Upper lobe of right lung (tissue), 1 donor: Measurements from ENCODE around the gene CYP24A1. TPM values are rescaled to one million over a fixed set of nuclear protein-coding genes. Genes with fewer than 3 reads are reported as not detected.
"Not testable (repeated sequence)": the region's sequence is repeated elsewhere in the genome, so short reads cannot be mapped to it uniquely, and the experiment has no call there.

ENCODE experiments used
- ATAC-seq: fragments of 200-7000 bp; cut with Tn5 transposase; one replicate; pipeline ENCODE4 v1.9.1; 2020; ENCODE audit warnings: mild to moderate bottlenecking, moderate library complexity
- DNase-seq: peaks from one replicate; pipeline ENCODE4 v3.0.0-alpha.2; 2020
- H3K27ac ChIP-seq: fragments of 200-600 bp; one replicate; pipeline ENCODE4 v1.8.0; 2022
- H3K27me3 ChIP-seq: fragments of 200-600 bp; one replicate; pipeline ENCODE4 v1.8.0; 2022; ENCODE audit warnings: mild to moderate bottlenecking
- H3K36me3 ChIP-seq: fragments of 200-600 bp; one replicate; pipeline ENCODE4 v1.8.0; 2022
- H3K4me1 ChIP-seq: fragments of 200-600 bp; one replicate; pipeline ENCODE4 v1.8.0; 2022
- H3K4me3 ChIP-seq: fragments of 200-600 bp; one replicate; pipeline ENCODE4 v1.8.0; 2022; ENCODE audit warnings: mild to moderate bottlenecking
- H3K9me3 ChIP-seq: fragments of 200-600 bp; one replicate; pipeline ENCODE4 v1.8.0; 2022
- CTCF ChIP-seq: fragments of 200-600 bp; IDR thresholded peaks from one replicate; pipeline ENCODE4 v1.8.0; 2022; ENCODE audit warnings: antibody characterized with exemption
- intact Hi-C: fragments of 100-400 bp; cut with DNase I; formaldehyde crosslinking; loops from one replicate; pipeline ENCODE4 v1.11.0; 2022
- total RNA-seq: library from RNA; stranded (reverse); fragmentation: NEBNext Ultra II Directional; extraction: Animal tissue kit (Norgen Biotek cat#: 25700); gene quantifications from one replicate; pipeline ENCODE4 v1.2.1, GENCODE V29; 2021
- donor health status: DM: no; HTN: yes; CAD: no; lungs with severe emphysema.

CYP24A1 gene
- total RNA-seq, 1 donor from 2014 or later, result 0.17 TPM

- TF ChIP-seq CTCF, result no peak
- intact Hi-C loops, result no loop called here
- ATAC-seq (no peak), DNase-seq (no peak)
- no peaks in the 10 kb centered on the region for H3K27me3 ChIP-seq
- H3K9me3 ChIP-seq, result no peaks in the 10 kb centered on the region
- H3K36me3 ChIP-seq, result no peaks in the 10 kb centered on the region
- H3K4me3 ChIP-seq, result no peak overlapping the region
- H3K27ac ChIP-seq, result no peak overlapping the region
- H3K4me1 ChIP-seq, result peaks cover 14% of the 10 kb centered on the region
These were observed 44.4 kb downstream of the CYP24A1 start for GRCh38 chr20:54129350-54129749.

DNA sequence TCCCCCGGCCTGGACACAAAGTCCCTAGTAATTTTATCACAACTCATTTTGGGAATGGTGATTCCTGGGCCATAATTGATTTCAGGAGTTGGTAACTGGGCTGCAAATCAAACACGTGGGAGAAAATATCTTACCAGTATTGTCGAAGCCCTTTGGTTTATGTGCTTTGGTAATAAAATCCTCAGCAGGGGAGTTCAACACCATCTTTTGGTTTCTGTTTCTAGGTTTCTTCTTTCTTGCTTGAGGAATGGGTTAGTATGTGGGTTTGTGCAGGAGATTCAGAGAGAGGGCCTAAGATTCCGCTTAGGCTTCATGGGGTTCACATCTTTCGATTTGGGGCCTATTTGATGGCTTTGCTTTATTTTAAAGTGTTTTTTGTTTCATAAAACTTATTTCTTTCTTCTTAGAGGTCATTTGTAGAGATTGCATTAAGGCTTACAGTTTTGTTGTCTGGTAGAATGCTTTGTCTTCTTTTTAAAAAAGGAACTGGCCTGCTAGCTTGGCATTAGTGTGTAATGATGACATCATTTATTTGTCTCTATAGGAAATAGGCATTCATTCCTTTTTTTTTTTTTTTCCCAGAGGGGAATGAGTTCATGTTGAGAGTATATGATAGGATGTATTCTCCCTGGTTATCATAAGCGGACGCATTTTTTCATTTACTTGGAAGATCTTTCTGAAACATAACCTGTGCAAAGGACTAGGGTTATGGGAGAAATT is 45.8 kb downstream of the CYP24A1 start:
- no peaks in the 10 kb centered on the region for H3K36me3 ChIP-seq
- no peaks in the 10 kb centered on the region for H3K9me3 ChIP-seq
- no peak for TF ChIP-seq CTCF
- H3K4me1 ChIP-seq, result peaks cover 9% of the 10 kb centered on the region
- no peak overlapping the region for H3K4me3 ChIP-seq
- DNase-seq (no peak), ATAC-seq (no peak)
- intact Hi-C loops, result no loop called here
- no peaks in the 10 kb centered on the region for H3K27me3 ChIP-seq
- H3K27ac ChIP-seq, result no peak overlapping the region

- no peaks in the 10 kb centered on the region for H3K9me3 ChIP-seq
- DNase-seq, result no peak
- intact Hi-C loops, result no loop called here
- peaks cover 3% of the 10 kb centered on the region for H3K4me1 ChIP-seq
- no peak for ATAC-seq
- H3K27me3 ChIP-seq, result no peaks in the 10 kb centered on the region
- no peak for TF ChIP-seq CTCF
- no peaks in the 10 kb centered on the region for H3K36me3 ChIP-seq
- no peak overlapping the region for H3K27ac ChIP-seq
- no peak overlapping the region for H3K4me3 ChIP-seq
These were observed 46.8 kb downstream of the CYP24A1 start for GRCh38 chr20:54126806-54127655.

DNA sequence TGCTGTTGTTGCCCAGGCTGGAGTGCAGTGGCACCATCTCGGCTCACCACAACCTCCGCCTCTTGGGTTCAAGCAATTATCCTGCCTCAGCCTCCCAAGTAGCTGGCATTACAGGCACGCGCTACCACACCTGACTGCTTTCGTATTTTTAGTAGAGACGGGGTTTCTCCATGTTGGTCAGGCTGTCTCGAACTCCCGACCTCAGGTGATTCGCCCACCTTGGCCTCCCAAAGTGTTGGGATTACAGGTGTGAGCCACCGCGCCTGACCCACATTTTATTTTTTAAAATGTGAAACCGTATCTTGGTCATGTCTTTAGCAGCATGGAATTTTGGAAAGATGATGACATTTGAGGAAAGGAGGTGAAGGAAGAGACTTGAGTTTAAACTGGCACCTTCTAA is 47.5 kb downstream of the CYP24A1 start:
- not testable (repeated sequence) for H3K27me3 ChIP-seq

GRCh38 chr20:54123587-54124180 is 50.1 kb downstream of the CYP24A1 start:
- TF ChIP-seq CTCF, result no peak
- H3K4me3 ChIP-seq, result no peak overlapping the region
- no peaks in the 10 kb centered on the region for H3K9me3 ChIP-seq
- H3K4me1 ChIP-seq, result no peaks in the 10 kb centered on the region
- peak; percentile 98 for ATAC-seq
- H3K36me3 ChIP-seq, result no peaks in the 10 kb centered on the region
- H3K27me3 ChIP-seq, result no peaks in the 10 kb centered on the region
- intact Hi-C loops, result no loop called here
- peak overlapping the region; percentile 58 for H3K27ac ChIP-seq
- DNase-seq, result peak; percentile 81

More for the DNA sequence above, 47.5 kb downstream of the CYP24A1 start:
- H3K27ac ChIP-seq, intact Hi-C loops, ATAC-seq, H3K4me1 ChIP-seq, DNase-seq, H3K36me3 ChIP-seq, H3K4me3 ChIP-seq, H3K9me3 ChIP-seq: not testable (repeated sequence)
